Lung (tissue), 12 donors: ENCODE results near the gene ENTPD5. TPM values are rescaled to one million over a fixed set of nuclear protein-coding genes. Genes with fewer than 3 reads are reported as not detected.

Source experiments
- ATAC-seq: fragments of 200-7000 bp; cut with Tn5 transposase; one replicate; pipeline ENCODE4 v1.9.1; 2020; ENCODE audit warnings: moderate number of reproducible peaks; ENCODE audit not compliant: insufficient read depth, low FRiP score
- DNase-seq, 3 donors: peaks; one replicate each; pipeline ENCODE4 v3.0.0-alpha.2; 2013 to 2017
- H3K27ac ChIP-seq, 2 donors: one replicate each; pipeline ENCODE4 v1.5.1; 2013; ENCODE audit warnings: mild to moderate bottlenecking in 2 of 2, moderate library complexity in 2 of 2, control low read depth in 1 of 2, inconsistent platforms in 1 of 2, low read depth in 1 of 2, low read length in 1 of 2
- H3K27me3 ChIP-seq, 3 donors: one replicate each; pipeline ENCODE4 v1.5.1; 2013; ENCODE audit warnings: low read length in 2 of 3; ENCODE audit not compliant: control insufficient read depth in 3 of 3, insufficient read depth in 3 of 3
- H3K36me3 ChIP-seq, 4 donors: one replicate each; pipeline ENCODE4 v1.5.1; 2013; ENCODE audit warnings: low read length in 4 of 4, mild to moderate bottlenecking in 1 of 4, moderate library complexity in 1 of 4; ENCODE audit not compliant: control insufficient read depth in 4 of 4, insufficient read depth in 4 of 4
- H3K4me1 ChIP-seq, 5 donors: one replicate each; pipeline ENCODE4 v1.5.1; 2013; ENCODE audit warnings: low read length in 5 of 5, mild to moderate bottlenecking in 2 of 5, moderate library complexity in 1 of 5; ENCODE audit not compliant: control insufficient read depth in 5 of 5, insufficient read depth in 5 of 5
- H3K4me3 ChIP-seq: one replicate; pipeline ENCODE4 v1.5.1; 2013; ENCODE audit warnings: mild to moderate bottlenecking, control low read depth, moderate library complexity
- H3K9ac ChIP-seq, 2 donors: one replicate each; pipeline ENCODE4 v1.5.1; 2013; ENCODE audit warnings: low read length in 2 of 2, control low read depth in 1 of 2; ENCODE audit not compliant: insufficient read depth in 1 of 2
- H3K9me3 ChIP-seq, 4 donors: one replicate each; pipeline ENCODE4 v1.5.1; 2013; ENCODE audit warnings: low read length in 3 of 4, mild to moderate bottlenecking in 1 of 4, moderate library complexity in 1 of 4; ENCODE audit not compliant: control insufficient read depth in 4 of 4, insufficient read depth in 3 of 4
- WGBS, 2 donors: extraction: QIAGEN DNeasy Blood & Tissue Kit; methylation state at CpG; one replicate each; pipeline ENCODE4 v1.1.7; 2013; 5-methylcytosine and 5-hydroxymethylcytosine counted together
- polyA plus RNA-seq, 2 donors: library from polyadenylated mRNA; stranded (reverse); fragments of 200-250 nt; gene quantifications; one replicate each; pipeline ENCODE4 v1.2.1, GENCODE V29; 2013
- total RNA-seq, 2 donors: library from RNA; depleted of rRNA in 1 of 2; stranded (reverse); fragments of >200 nt in 1 of 2; gene quantifications; one replicate each; pipeline ENCODE4 v1.2.1, GENCODE V29; 2014 to 2021
- TF ChIP-seq, protein P1 (sequence below): IDR thresholded peaks from 2 replicates; pipeline ENCODE4 v1.5.1; 2012; ENCODE audit warnings: mild to moderate bottlenecking; ENCODE audit errors: control extremely low read depth, extremely low read depth
- donor health status: control.
- donor health status: control.
- donor health status: Bipolar disorder and iron deficiency.
- donor health status: healthy.
- donor health status: DM: yes; HTN: yes; CAD: no.

ENTPD5 gene
- total and polyA plus RNA-seq, 4 donors: 5.5 to 18.4 (median 9.3) TPM

- H3K9me3 ChIP-seq: no peaks in the 10 kb centered on the region
- TF ChIP-seq, protein P1, sequence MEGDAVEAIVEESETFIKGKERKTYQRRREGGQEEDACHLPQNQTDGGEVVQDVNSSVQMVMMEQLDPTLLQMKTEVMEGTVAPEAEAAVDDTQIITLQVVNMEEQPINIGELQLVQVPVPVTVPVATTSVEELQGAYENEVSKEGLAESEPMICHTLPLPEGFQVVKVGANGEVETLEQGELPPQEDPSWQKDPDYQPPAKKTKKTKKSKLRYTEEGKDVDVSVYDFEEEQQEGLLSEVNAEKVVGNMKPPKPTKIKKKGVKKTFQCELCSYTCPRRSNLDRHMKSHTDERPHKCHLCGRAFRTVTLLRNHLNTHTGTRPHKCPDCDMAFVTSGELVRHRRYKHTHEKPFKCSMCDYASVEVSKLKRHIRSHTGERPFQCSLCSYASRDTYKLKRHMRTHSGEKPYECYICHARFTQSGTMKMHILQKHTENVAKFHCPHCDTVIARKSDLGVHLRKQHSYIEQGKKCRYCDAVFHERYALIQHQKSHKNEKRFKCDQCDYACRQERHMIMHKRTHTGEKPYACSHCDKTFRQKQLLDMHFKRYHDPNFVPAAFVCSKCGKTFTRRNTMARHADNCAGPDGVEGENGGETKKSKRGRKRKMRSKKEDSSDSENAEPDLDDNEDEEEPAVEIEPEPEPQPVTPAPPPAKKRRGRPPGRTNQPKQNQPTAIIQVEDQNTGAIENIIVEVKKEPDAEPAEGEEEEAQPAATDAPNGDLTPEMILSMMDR: no peak
- H3K36me3 ChIP-seq: peaks cover 0 to 1% (median 0%) of the 10 kb centered on the region in 4 donors
- no peak for ATAC-seq
- H3K9ac ChIP-seq: peak overlapping the region; percentile 33 to 87
- peaks cover 0 to 10% (median 3%) of the 10 kb centered on the region in 5 donors for H3K4me1 ChIP-seq
- DNase-seq: peak; percentile 60 to 74 (median 67)
- no peaks in the 10 kb centered on the region for H3K27me3 ChIP-seq
- H3K4me3 ChIP-seq: peak overlapping the region; percentile 80
- H3K27ac ChIP-seq: peak overlapping the region; percentile 84 to 85
- WGBS, 2 donors: 4 to 6% methylated on average over 21 of the region's 21 CpGs
These were observed 485 bp upstream of the ENTPD5 start for GRCh38 chr14:74019408-74020137.

DNA sequence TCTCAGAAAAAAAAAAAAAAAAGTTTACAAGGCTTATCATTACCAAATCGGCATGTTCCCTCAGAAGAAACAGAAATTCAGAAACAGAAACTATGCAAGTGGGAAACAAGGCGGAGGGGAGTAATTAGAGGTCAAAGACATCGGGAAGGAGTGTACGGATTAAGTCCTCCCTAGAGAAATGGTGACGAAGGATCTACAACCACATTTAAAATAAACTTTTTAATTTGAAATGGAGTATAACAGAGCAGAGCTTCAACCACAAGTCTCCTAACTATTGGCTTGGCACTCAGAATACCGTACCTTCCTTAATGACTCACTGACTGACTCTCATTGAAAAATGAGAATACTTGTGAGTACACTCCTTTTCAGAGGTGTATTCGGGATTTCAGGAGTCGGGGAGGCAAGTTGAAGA, 908 bp downstream of the ENTPD5 start:
- DNase-seq: no peak
- H3K9me3 ChIP-seq: no peaks in the 10 kb centered on the region
- 3% methylated on average over 8 of the region's 8 CpGs for WGBS, 2 donors
- TF ChIP-seq, protein P1: no peak
- H3K36me3 ChIP-seq: peaks cover 0 to 3% (median 0%) of the 10 kb centered on the region in 4 donors
- H3K4me1 ChIP-seq: peaks cover 0 to 10% (median 3%) of the 10 kb centered on the region in 5 donors
- H3K9ac ChIP-seq: peak overlapping the region; percentile 74 to 97
- H3K27me3 ChIP-seq: no peaks in the 10 kb centered on the region
- ATAC-seq: peak; percentile 13
- H3K4me3 ChIP-seq: peak overlapping the region; percentile 80
- peak overlapping the region; percentile 97 to 98 for H3K27ac ChIP-seq

- H3K27ac ChIP-seq: no peak overlapping the region
- TF ChIP-seq, protein P1: no peak
- no peak overlapping the region for H3K9ac ChIP-seq
- H3K4me1 ChIP-seq: peaks cover 0 to 10% (median 3%) of the 10 kb centered on the region in 5 donors
- no peaks in the 10 kb centered on the region for H3K27me3 ChIP-seq
- peaks cover 0 to 6% (median 4%) of the 10 kb centered on the region in 4 donors for H3K36me3 ChIP-seq
- no peak overlapping the region for H3K4me3 ChIP-seq
- H3K9me3 ChIP-seq: no peaks in the 10 kb centered on the region
- ATAC-seq (no peak), DNase-seq (no peak)
These were observed 3.1 kb downstream of the ENTPD5 start for GRCh38 chr14:74015963-74016362.

- Histone ChIP-seq H3K9me3 (no peaks in the 10 kb centered on the region), H3K27ac (no peak overlapping the region), H3K9ac (no peak overlapping the region), H3K36me3 (peaks cover 0 to 6% (median 4%) of the 10 kb centered on the region in 4 donors), H3K27me3 (no peaks in the 10 kb centered on the region), H3K4me3 (no peak overlapping the region), H3K4me1 (peaks cover 0 to 10% (median 3%) of the 10 kb centered on the region in 5 donors)
- TF ChIP-seq, protein P1: no peak
- WGBS, 2 donors: 46 to 75% methylated on average over 3 of the region's 3 CpGs
- DNase-seq (no peak), ATAC-seq (no peak)
These were observed 3.9 kb downstream of the ENTPD5 start for GRCh38 chr14:74015176-74015575.
